WERI-Rb-1 (cell line): ENCODE measurements around the gene NOMO2.
"Not testable (repeated sequence)": the region's sequence is repeated elsewhere in the genome, so short reads cannot be mapped to it uniquely, and the experiment has no call there.

Experiments used
- DNase-seq: peaks from one replicate; pipeline ENCODE4 v3.0.0-alpha.2; 2020
- H3K27ac ChIP-seq: fragments of 250-450 bp; sonication (Bioruptor Pico); 2 replicates; pipeline ENCODE4 v1.5.1; 2020; ENCODE audit warnings: mild to moderate bottlenecking, moderate library complexity
- H3K27me3 ChIP-seq: fragments of 250-450 bp; sonication (Bioruptor Pico); 2 replicates; pipeline ENCODE4 v1.5.1; 2021; ENCODE audit warnings: mild to moderate bottlenecking, low read depth, moderate library complexity; ENCODE audit not compliant: insufficient read depth, severe bottlenecking
- H3K36me3 ChIP-seq: fragments of 250-450 bp; sonication (Bioruptor Pico); 2 replicates; pipeline ENCODE4 v1.5.1; 2020; ENCODE audit warnings: mild to moderate bottlenecking, moderate library complexity
- H3K4me3 ChIP-seq: 2 replicates; pipeline ENCODE4 v1.5.1; 2011; ENCODE audit warnings: low read depth, mild to moderate bottlenecking, control low read depth, low read length
- H3K9me3 ChIP-seq: fragments of 250-450 bp; sonication (Bioruptor Pico); 2 replicates; pipeline ENCODE4 v1.5.1; 2021; ENCODE audit warnings: mild to moderate bottlenecking, moderate library complexity; ENCODE audit not compliant: severe bottlenecking

Gene NOMO2

DNA sequence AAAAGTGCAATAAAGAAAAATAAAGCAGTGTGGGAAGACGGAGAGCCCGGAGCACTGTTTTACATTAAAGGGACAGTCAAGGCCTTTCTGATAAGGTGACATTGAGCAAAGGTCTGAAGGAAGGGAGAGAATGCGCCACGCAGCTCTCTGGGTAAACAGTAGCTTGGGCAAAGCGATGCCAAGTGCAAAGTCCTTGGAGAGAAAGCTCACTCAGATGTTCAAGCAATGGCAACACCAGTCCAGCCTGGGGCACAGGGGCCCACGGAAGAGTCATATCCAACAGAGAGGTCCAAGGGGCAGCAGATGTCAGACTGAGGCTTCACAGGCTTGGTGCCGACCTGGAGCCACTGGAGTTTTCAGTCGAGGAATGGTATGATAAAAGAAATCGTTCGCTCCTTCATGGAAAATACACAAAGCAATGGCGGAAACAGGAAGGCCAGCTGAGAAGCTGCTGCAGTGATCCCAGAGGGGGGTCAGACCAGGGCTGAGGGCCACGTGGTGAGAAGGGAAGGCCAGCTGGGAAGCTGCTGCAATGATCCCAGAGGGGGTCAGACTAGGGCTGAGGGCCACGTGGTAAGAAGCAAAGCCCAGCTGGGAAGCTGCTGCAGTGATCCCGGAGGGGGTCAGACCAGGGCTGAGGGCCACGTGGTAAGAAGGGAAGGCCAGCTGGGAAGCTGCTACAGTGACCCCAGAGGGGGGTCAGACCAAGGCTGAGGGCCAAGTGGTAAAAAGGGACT is 40.3 kb downstream of the NOMO2 start:
- not testable (repeated sequence) for DNase-seq, H3K36me3 ChIP-seq, H3K9me3 ChIP-seq, H3K4me3 ChIP-seq, H3K27me3 ChIP-seq, H3K27ac ChIP-seq

DNA sequence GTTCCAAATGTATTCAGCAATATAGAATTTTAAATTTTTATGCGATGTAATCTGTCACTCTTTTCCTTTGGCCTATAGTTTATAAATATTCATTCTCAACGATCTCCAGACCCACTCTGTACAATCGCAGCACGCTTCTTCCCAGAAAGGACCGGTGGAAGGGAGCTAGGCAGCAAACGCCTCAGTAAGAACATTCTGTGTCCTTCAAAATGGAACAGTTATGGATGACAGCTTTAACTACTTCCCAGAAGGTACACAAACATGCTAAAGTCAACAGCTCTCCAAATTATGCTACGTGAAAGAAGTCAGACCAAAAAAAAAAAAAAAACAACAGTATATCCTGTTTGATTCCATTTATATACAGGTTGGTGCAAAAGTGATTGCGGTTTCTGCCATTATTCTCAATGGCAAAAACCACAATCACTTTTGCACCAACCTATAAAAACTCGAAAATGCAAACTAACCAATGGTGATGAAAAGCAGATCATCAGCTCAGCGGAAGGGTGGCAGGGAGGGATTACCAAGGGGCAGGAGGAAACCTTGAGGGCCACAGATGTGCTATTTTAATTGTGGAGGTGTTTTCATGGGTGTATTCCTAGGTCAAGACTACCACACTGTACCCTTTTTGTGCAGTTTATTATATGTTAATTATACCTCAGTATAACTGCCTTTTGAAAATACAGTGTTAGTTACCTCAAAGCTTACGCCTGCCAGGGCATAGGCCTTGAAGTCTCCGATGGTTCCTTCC is 43.2 kb downstream of the NOMO2 start:
- H3K27me3 ChIP-seq, H3K27ac ChIP-seq, H3K36me3 ChIP-seq, H3K4me3 ChIP-seq, DNase-seq, H3K9me3 ChIP-seq: not testable (repeated sequence)

DNA sequence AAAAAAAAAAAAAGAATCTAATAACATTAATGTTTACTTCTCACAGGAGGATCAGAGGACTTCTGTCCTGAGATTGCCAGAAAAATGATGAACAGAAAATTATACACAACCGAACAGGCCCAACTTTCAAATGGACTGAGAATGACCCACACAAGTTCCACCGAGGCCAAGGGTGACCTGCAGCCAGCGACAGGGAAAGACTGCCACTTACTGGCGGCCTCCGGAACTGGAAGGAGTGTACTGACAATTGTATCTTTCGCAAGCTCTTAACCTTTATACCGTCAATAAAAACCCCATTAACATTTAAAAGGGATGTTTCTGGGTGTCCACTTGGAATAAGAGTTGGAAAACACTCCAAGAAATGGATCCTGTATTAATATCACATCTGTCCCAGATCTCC is 63.5 kb downstream of the NOMO2 start:
- DNase-seq, H3K36me3 ChIP-seq, H3K4me3 ChIP-seq, H3K27me3 ChIP-seq, H3K9me3 ChIP-seq, H3K27ac ChIP-seq: not testable (repeated sequence)

DNA sequence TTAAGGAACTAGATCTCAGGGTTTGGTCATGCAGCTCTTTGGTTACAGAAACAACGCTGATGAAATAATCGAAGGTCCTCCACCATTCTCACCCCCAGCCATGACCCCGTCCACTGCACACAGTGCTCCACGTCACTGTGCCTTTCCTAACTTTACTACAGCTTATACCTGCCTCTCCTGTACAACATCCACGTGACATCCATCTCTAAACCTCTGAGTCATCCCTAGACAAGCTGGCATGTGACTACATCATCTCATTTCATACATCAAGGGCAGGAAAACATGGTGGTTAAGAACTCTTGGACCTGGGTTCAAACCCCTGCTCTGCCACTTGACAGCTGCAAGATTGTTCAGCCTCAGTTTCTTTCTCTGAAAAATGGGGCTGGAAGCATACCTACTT is 64.9 kb downstream of the NOMO2 start:
- H3K4me3 ChIP-seq, H3K9me3 ChIP-seq, H3K27me3 ChIP-seq, DNase-seq, H3K27ac ChIP-seq, H3K36me3 ChIP-seq: not testable (repeated sequence)

DNA sequence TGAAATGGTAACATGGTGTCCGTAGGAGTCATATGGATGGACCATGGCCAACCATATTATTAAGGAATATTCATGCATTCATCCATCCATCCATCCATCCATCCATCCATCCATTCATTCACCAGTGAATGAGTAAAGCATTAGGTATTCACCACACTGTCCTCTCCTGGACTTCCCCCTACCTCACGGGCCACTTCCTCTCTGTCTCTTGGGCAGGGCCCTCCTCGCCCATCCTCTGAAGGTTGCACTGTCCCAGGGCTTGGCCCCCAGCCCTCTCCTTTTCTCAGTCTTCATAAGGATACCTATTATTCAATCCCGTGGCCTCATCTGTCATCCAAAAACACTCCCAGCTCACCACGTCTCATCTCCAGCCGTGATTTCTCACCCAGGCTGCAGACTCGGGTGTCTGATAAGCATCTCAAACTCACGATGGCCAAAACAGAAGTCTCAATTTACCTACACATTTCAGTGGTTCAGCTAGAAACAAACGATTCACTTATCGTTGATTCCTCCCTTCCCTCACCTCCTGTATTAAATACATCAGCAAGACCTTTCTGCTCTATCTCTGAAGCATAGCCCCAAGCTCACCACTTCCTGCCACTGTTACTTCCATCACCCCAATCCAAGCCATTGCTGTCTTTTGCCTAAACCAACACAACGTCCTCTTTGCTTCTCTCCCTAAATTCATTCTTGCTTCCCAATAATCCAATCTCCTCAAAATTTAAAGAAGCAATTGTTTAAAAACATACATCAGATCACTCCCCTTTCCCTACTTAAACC is 69.6 kb downstream of the NOMO2 start:
- not testable (repeated sequence) for H3K4me3 ChIP-seq, DNase-seq, H3K27ac ChIP-seq, H3K27me3 ChIP-seq, H3K36me3 ChIP-seq, H3K9me3 ChIP-seq

DNA sequence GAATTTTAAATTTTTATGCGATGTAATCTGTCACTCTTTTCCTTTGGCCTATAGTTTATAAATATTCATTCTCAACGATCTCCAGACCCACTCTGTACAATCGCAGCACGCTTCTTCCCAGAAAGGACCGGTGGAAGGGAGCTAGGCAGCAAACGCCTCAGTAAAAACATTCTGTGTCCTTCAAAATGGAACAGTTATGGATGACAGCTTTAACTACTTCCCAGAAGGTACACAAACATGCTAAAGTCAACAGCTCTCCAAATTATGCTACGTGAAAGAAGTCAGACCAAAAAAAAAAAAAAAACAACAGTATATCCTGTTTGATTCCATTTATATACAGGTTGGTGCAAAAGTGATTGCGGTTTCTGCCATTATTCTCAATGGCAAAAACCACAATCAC is 125.9 kb downstream of the NOMO2 start:
- H3K36me3 ChIP-seq, H3K27ac ChIP-seq, H3K9me3 ChIP-seq, H3K27me3 ChIP-seq, DNase-seq, H3K4me3 ChIP-seq: not testable (repeated sequence)

DNA sequence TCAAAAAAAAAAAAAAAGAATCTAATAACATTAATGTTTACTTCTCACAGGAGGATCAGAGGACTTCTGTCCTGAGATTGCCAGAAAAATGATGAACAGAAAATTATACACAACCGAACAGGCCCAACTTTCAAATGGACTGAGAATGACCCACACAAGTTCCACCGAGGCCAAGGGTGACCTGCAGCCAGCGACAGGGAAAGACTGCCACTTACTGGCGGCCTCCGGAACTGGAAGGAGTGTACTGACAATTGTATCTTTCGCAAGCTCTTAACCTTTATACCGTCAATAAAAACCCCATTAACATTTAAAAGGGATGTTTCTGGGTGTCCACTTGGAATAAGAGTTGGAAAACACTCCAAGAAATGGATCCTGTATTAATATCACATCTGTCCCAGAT is 146.1 kb downstream of the NOMO2 start:
- H3K36me3 ChIP-seq, DNase-seq, H3K27me3 ChIP-seq, H3K9me3 ChIP-seq, H3K27ac ChIP-seq, H3K4me3 ChIP-seq: not testable (repeated sequence)

DNA sequence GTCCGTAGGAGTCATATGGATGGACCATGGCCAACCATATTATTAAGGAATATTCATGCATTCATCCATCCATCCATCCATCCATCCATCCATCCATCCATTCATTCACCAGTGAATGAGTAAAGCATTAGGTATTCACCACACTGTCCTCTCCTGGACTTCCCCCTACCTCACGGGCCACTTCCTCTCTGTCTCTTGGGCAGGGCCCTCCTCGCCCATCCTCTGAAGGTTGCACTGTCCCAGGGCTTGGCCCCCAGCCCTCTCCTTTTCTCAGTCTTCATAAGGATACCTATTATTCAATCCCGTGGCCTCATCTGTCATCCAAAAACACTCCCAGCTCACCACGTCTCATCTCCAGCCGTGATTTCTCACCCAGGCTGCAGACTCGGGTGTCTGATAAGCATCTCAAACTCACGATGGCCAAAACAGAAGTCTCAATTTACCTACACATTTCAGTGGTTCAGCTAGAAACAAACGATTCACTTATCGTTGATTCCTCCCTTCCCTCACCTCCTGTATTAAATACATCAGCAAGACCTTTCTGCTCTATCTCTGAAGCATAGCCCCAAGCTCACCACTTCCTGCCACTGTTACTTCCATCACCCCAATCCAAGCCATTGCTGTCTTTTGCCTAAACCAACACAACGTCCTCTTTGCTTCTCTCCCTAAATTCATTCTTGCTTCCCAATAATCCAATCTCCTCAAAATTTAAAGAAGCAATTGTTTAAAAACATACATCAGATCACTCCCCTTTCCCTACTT is 152.2 kb downstream of the NOMO2 start:
- not testable (repeated sequence) for H3K4me3 ChIP-seq, H3K27ac ChIP-seq, H3K36me3 ChIP-seq, H3K9me3 ChIP-seq, H3K27me3 ChIP-seq, DNase-seq

DNA sequence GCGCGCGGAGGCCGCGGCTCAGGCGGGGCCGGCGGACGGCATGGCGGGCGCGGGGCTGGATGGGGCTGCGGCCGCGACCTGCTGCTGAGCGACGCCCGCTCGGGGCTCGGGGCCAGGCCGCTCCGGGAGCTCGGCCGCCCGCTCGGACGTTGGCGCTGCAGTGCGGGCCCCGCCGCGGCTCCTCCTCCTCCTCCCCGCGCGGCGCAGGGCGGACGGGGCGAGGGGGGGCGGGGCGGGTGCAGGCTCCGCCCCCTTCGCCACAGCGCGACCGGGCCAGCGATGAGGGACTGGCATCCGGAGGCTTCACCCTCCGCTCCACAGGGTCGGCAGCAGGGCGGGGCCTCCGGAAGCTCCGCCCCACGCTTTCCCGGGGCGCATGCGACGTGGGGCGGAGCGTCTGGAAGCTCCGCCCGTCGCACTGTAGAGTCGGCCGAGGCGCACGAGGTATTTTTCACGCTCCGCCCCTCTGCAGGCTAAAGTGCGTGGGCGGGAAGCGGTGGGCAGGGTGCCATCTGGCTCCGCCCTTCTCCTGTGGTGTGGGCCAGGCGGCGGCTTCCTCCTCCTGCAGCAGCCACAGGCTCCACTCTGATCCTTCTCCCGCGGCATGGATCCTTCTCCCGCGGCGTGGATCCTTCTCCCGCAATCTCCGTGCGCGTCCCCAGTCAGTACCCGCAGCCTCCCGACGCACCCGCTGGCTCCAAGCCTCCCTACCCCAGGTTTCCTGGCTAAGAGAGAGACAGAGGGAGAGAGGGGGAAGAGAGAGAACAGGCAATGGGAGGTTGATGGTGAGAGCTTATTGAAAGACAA is 159.8 kb downstream of the NOMO2 start:
- H3K27me3 ChIP-seq, DNase-seq, H3K4me3 ChIP-seq, H3K36me3 ChIP-seq, H3K9me3 ChIP-seq, H3K27ac ChIP-seq: not testable (repeated sequence)

DNA sequence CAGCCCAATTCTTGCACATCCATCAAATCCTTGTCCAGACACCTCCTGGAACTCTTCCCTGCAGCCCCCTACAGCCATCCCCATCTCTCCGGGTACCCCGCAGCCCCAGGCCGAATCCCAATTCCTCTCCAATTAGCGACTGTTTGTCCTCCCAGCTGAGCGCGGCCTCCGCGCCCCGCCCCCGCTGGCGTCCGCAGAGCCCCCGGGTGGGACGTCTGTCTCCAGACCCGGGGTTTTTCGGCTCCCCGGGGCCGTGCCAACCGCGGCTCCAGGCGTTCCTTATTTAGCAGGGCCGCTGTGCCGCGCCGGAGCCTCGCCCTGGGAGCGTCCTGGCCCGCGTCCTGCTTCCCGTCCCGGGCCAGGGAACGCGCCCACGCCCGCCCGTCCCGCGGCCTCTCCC is 160.7 kb downstream of the NOMO2 start:
- peak; percentile 12 for DNase-seq
- H3K36me3 ChIP-seq, H3K27me3 ChIP-seq, H3K27ac ChIP-seq, H3K9me3 ChIP-seq: not testable (repeated sequence)
- H3K4me3 ChIP-seq = peak overlapping the region; percentile 33

DNA sequence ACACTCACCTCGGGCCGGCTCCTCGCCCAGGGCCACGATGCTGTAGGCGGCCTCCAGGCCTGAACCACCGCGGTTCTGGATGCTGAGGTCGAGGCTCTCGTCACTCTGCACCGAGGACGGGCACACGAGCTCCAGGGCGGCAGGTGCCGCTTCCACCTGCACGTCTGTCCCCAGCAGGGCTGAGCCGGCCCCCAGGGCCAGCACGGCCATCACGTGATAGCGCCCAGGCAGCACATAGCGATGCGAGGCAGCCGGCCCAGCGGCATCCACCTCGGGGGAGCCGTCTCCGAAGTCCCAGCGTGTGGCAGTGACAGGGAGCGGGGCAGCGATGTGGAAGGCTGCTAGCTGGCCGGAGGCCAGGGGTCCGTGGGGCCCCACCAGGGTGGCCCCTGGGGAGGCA is 167.5 kb downstream of the NOMO2 start:
- not testable (repeated sequence) for H3K36me3 ChIP-seq, DNase-seq

DNA sequence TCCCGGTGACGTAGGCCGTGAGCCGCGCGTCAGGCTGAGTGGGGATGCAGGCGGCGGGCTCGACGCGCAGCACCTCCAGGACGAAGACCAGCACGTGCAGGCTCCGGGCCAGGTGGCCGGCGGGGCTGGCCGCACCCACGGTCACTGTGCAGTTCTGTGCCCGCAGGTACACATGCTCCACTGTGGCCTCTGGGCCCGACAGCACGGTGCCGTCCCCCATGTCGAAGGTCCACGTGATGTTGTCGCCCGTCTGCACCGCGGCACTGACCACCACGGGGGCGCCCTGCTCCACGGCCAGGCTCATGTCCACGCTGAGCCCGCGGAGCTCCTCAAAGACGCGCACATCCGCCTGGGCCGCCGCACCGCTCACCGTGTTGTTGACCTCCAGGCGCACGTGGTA is 174.1 kb downstream of the NOMO2 start:
- H3K27ac ChIP-seq, H3K36me3 ChIP-seq, H3K9me3 ChIP-seq, H3K4me3 ChIP-seq, H3K27me3 ChIP-seq, DNase-seq: not testable (repeated sequence)

More for the DNA sequence above, 167.5 kb downstream of the NOMO2 start:
- not testable (repeated sequence) for H3K9me3 ChIP-seq, H3K4me3 ChIP-seq, H3K27ac ChIP-seq, H3K27me3 ChIP-seq

DNA sequence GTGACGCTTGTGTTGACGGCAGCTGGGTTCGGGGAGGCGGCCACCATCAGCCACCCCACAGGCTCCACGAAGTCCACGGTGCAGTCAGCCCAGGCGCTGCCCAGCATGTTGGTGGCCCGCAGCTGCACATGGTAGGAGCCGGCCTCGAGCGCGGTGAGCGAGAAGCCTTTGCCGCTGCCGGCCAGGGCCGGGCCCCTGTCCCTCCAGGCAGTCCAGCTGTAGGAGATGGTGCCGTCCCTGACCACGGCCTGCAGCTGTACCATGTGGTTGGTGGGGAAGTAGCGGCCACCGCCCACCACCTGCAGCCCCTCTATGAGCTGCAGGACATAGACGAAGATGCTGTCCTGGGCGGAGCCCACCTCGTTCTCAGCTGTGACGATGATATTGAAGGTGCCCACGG is 175.4 kb downstream of the NOMO2 start:
- H3K27me3 ChIP-seq, H3K27ac ChIP-seq, H3K9me3 ChIP-seq, DNase-seq, H3K4me3 ChIP-seq, H3K36me3 ChIP-seq: not testable (repeated sequence)
